Measurements from ENCODE around the gene PHLDB1.
"Not testable (repeated sequence)": the region's sequence is repeated elsewhere in the genome, so short reads cannot be mapped to it uniquely, and the experiment has no call there.

Gene PHLDB1

DNA sequence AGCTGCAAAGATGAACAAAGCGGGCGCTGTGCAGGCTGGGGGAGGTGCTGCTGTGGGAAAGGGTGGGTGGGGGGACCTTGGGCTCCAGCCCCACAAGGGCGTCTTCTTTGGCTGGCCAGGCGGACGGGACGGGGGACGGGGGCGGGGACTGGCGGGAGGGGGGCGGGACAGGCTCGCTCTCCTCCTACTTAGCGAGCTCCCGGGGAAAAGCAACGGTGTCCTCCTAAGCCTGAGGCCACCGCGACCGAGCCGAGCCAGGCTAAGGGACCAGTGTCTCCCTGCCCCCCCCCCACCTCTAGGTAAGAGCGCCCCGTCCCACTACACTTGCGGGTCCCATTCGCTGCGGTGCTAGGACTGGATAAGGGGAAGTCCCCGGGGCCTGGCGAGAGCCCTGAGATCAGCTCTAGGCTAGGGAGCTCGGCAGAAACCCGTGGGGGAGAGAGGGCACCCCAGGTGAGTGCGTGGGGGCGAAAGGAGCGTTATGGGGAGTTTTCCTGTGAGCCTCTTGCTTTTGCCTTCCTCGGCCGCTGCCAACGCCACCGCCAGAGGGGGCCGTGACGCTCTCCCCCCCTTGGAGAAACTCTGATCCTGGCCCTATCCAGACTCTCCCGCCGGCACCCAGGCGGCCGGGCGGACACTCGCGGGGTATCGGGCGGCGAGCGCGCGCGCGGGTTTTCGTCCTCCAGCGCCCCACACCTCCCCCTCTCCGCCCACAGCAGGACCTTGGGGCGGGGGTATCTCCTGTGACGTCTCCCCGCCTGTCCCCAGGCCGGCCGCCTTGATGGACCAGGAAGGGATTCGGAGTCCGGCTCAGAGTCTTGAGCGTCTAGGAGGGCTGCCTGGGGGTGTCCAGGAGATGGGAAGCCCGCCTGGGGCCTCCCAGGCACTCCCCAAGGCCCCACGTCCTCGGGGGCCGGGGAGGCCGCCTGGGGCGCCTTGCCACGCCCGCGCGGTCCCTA lies at the start of gene PHLDB1:
TSS of gene PHLDB1 (plus strand) at position 215 of the 959 bp plus-strand sequence. CDS start 6,222 bp downstream, outside the sequence.
- peak; percentile 62 for DNase-seq

- DNase-seq, result no peak
These were observed 46.6 kb upstream of the PHLDB1 start for GRCh38 chr11:118560806-118561205.

- DNase-seq, result no peak
These were observed 42.4 kb upstream of the PHLDB1 start for GRCh38 chr11:118565051-118565450.

DNA sequence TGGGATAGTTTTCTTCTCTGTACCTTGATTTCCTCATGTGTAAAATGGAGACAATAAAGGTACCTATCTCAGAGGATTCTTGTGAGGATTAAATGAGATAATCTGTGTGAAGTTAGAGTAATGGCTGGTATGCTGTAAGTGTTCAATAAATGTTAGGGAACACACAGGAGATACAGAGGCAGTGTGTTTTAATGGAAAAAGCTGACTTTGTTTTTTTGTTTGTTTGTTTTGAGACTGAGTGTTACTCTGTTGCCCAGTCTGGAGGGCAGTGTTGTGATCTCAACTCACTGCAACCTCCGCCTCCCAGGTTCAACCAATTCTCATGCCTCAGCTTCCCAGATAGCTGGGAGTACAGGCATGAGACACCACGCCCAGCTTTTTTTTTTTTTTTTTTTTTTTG lies 37.7 kb upstream of the PHLDB1 start:
- DNase-seq, result no peak

GRCh38 chr11:118570787-118571186 lies 36.6 kb upstream of the PHLDB1 start:
- no peak for DNase-seq

- not testable (repeated sequence) for DNase-seq
These were observed 35.7 kb upstream of the PHLDB1 start for GRCh38 chr11:118571701-118572060.

- peak; percentile 71 to 79 for DNase-seq
These were observed 35.1 kb upstream of the PHLDB1 start, which contains the start of gene ARCN1 for GRCh38 chr11:118572061-118572980. Gene ARCN1, plus strand, starts transcription at chr11:118572409. Its CDS starts 139 bp downstream, at chr11:118572548.

DNA sequence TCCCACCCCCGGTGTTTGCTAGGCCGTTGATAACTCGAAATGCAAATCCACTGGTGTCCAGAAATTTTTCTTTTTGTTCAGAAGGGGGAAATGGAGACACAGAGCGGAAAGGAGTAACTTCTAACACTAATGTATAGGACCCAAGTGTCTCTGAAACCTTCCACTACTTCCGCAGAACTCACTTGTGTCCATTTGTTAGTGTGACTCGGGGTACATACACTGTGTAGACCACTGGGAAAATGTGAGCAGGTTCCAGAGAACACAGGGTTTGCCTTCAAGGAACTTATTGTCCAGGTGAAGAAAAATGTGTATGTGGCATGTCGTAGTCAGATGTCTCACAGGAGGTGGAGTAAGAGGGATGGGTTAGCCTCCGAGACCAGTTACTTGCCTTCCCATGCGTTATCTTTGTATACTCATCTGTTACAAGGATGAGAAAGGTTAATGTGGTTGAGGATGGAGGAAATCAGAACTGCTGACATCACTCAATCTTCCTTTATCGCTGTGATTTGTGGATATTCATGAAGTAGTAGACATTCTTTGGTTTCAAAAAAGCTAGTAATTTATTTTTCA lies 34.3 kb upstream of the PHLDB1 start:
- peak; percentile 15 to 26 for DNase-seq

GRCh38 chr11:118574636-118575035 lies 32.8 kb upstream of the PHLDB1 start:
- DNase-seq, result no peak

DNA sequence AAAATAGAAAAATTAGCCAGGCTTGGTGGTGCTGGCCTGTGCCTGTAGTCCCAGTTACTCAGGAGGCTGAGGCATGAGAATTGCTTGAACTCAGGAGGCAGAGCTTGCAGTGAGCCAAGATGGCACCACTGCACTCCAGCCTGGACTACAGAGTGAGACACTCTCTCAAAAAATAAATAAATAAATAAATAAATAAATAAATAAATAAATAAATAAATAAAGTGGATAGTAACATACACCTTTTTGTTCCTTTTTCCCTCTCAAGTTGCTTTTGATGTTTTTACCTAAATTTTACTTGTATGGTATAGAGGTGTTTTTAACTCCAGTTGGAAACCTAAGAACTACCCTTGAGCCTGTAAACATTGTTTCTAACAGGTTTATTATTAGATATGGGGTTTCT lies 29.4 kb upstream of the PHLDB1 start:
- not testable (repeated sequence) for DNase-seq

DNA sequence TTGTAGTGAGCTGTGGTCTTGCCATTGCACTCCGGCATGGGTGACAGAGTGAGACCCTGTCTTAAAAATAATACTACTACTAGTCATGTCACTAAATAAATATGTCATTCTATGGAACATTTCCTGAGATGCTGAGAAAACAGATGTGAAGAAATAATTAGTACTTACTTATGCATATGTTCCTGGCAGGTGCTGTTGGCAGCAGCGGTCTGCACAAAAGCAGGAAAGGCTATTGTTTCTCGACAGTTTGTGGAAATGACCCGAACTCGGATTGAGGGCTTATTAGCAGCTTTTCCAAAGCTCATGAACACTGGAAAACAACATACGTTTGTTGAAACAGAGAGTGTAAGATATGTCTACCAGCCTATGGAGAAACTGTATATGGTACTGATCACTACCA lies 26.4 kb upstream of the PHLDB1 start:
- no peak for DNase-seq

GRCh38 chr11:118587952-118588351 lies 19.5 kb upstream of the PHLDB1 start:
- no peak for DNase-seq

DNA sequence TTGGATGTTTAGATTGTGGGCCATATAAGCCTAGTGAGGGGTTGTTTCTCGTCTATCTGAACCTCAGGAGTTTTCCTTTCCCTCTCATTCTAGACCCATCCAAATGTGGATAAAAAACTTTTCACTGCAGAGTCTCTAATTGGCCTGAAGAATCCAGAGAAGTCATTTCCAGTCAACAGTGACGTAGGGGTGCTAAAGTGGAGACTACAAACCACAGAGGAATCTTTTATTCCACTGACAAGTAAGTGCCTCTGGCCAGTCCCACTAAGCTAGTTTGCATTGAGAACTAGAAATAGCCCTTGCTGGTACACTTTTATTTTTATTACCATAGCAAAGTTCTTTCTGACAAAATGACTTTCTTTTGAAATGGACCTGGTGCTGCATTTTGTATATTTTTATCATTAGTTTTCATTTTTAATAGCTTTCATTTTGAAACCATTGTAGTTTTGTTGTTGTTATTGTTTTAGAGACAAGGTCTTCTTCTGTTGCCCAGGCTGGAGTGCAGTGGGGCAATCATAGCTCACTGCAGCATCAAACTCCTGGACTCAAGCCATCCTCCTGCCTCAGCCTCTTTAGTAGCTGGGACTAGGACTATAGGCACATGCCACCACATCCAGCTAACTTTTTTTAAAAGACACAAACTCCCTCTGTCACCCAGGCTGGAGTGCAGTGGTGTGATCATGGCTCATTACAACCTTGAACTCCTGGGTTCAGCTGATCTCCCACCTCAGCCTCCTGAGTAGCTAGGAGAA lies 14.6 kb upstream of the PHLDB1 start:
- DNase-seq, result no peak

- peak in 1 of 2 donors; percentile 27 for DNase-seq
These were observed 12.4 kb upstream of the PHLDB1 start for GRCh38 chr11:118594984-118595383.

DNA sequence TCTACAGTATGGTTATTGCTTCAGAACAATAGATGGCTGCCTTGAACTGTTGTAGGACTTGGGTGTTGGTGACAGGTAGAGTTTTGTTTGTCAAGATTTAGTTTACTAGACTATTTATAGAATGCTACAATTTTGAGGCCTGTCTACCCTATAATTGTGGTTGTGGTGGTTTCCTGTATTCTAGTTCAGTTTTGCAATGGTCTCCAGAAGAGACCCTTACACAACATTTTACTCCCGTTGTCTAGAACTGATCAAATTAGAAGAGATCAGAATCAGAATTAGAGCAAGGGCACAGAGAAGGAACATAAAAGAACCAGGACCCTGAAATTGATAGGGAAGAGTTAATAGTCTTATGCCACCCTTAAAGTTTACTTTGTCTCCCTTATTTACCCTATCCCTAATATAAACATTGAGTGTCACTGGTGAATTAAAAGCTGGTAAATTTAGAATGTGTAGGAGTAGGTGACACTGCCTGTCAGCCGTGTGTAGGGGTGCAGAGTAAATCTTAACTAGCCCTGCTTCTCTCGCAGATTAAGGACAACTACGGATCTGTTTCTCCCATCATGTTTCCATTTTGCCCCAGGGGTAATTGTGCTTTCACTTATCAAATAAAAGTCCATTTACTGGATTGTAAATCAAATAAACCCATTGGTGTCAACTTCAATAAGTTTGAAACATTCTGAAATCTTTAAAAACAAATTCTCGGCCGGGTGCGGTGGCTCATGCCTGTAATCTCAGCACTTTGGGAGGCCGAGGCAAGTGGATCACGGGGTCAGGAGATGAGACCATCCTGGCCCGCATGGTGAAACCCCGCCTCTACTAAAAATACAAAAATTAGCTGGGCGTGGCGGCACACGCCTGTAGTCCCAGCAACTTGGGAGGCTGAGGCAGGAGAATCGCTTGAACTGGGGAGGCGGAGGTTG lies 10.9 kb upstream of the PHLDB1 start:
- no peak for DNase-seq

DNA sequence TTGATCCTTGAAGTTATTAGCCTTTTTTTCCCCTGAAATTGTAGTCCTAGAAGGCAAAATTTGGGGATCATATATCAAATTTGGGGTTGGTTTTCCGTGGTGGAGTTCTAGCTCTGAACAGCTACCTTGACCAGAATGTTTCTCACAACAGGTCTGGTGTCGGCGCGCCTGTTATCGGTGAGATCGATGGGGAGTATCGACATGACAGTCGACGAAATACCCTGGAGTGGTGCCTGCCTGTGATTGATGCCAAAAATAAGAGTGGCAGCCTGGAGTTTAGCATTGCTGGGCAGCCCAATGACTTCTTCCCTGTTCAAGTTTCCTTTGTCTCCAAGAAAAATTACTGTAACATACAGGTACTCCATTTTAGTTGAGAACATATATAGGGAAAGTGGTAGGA lies 9.9 kb upstream of the PHLDB1 start:
- DNase-seq, result no peak

DNA sequence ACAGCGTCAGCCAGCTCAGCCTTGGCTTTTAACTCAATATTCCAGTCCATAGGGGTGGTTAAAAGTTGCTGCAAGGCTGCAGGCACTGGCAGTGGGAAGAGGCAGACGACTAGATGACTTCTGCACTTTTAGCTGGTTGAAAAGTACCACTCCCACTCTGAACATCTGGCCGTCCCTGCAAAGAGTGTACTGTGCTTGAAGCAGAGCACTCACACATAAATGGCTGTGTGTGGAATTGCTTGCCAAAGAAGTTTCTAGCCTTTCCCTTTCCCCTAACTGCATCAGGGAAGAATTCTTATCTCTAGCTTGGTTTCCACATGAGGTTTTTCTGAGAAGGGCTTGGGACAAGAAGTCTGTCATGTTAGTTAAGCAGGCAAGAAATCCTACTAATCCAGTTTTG lies 5.1 kb upstream of the PHLDB1 start:
- no peak for DNase-seq

DNA sequence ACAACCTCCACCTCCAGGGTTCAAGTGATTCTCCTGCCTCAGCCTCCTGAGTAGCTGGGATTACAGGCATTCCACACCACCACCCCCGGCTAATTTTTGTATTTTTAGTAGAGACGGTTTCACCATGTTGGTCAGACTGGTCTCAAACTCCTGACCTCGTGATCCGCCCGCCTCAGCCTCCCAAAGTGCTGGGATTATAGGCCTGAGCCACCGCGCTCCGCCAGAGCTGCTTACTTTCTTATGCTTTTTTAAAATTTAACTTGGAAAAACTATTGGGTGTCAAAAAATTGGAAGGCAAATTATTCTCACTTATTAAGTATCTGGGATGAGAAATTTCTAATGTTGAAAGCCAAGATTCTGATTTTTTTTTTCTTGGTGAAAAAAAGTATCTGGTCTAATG lies 3.7 kb upstream of the PHLDB1 start:
- not testable (repeated sequence) for DNase-seq

DNA sequence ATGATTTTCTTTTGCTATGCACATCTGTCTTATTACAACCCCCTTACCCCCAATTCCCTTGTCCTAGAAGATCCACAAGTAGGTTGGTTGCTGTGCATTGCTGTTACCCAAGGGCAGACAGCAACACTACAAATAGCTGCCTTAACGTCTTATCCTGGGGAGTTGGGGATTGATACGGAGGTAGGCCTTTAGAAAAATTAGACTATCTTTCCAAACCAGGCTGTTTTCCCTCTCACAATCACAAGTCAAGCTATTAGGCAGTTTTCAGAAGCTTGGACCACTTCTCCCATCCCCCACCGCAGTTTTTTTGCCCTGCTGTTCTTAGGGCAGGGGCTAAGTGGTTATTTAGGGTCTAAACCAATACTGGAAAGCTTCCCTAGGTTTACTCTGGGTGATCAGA lies 2.8 kb upstream of the PHLDB1 start:
- no peak for DNase-seq

DNA sequence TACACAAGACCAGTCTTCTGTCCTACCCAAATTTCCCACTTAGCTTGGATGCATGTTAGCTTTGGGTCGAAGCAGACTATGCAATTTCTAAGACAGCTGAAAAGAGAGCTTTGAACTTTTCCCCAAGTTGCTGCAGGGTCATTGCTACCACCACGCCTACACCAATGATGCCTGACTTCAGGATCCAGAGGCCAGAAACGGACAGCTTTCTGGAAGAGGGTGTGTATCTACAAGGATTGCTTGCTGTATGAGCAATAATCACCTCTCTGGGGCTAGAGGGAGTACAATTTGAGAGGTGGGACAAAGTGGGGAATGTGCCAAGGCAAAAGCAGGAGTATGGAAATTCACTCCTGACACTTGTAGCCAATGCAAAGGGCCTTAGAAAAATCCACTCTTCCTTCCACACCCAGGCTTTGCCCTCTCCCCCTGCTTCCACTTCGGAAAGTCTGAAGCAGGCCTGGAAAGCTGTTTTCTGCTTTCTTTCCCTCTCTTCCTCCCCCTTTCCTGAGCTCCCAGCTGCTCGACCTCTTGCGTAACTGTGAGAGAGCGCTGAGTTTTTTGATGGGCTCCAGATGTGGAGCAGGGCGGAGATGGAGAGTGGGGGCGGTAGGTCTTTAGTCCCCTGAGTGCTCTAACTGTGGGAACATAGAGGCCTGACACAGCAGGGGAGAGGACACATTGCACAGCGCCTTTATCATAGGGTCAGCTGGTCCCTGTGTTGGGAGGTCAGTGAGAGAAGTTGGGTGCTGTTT lies 2.1 kb upstream of the PHLDB1 start:
- no peak for DNase-seq

Data from activated CD4-positive, alpha-beta T cell treated with anti-CD3 and anti-CD28 coated beads for 4 hours (primary cell).